NCI-H1417 (cell line): ENCODE data around the gene AIFM3.
"Not testable (repeated sequence)": the region's sequence is repeated elsewhere in the genome, so short reads cannot be mapped to it uniquely, and the experiment has no call there.

Experiments
- DNase-seq, 3 experiments: peaks; one replicate each; lab custom pipeline; 2025; lab: John Stamatoyannopoulos, UW

AIFM3 gene

GRCh38 chr22:20957683-20958431, 9.2 kb upstream of the AIFM3 start:
- no peak for DNase-seq

GRCh38 chr22:20959578-20960461, 7.2 kb upstream of the AIFM3 start:
- DNase-seq: peak in 1 of 3 experiments; percentile 2

GRCh38 chr22:20960609-20961008, 6.4 kb upstream of the AIFM3 start:
- no peak for DNase-seq

GRCh38 chr22:20962491-20962945, 4.5 kb upstream of the AIFM3 start:
- DNase-seq: no peak

GRCh38 chr22:20963201-20964052, 3.6 kb upstream of the AIFM3 start:
- no peak for DNase-seq

GRCh38 chr22:20964090-20964798, 2.8 kb upstream of the AIFM3 start:
- no peak for DNase-seq

- no peak for DNase-seq
These were observed 2.3 kb upstream of the AIFM3 start for GRCh38 chr22:20964799-20965103.

- DNase-seq: no peak
These were observed 1.8 kb upstream of the AIFM3 start for GRCh38 chr22:20965104-20965887.

GRCh38 chr22:20965888-20966855, 883 bp upstream of the AIFM3 start:
- no peak for DNase-seq

- no peak for DNase-seq
These were observed 699 bp downstream of the AIFM3 start for GRCh38 chr22:20967697-20968211.

GRCh38 chr22:20968281-20968977, 1.4 kb downstream of the AIFM3 start:
- no peak for DNase-seq

GRCh38 chr22:20970939-20971657, 4.0 kb downstream of the AIFM3 start:
- no peak for DNase-seq

- not testable (repeated sequence) for DNase-seq
These were observed 5.1 kb downstream of the AIFM3 start for GRCh38 chr22:20972014-20972694.

- no peak for DNase-seq
These were observed 6.0 kb downstream of the AIFM3 start for GRCh38 chr22:20972933-20973577.

GRCh38 chr22:20973634-20974286, 6.7 kb downstream of the AIFM3 start:
- DNase-seq: no peak

- no peak for DNase-seq
These were observed 7.4 kb downstream of the AIFM3 start for GRCh38 chr22:20974336-20974955.
